ENCODE data around the gene DDT. TPM values are rescaled to one million over a fixed set of nuclear protein-coding genes. Genes with fewer than 3 reads are reported as not detected.
"Not testable (repeated sequence)": the region's sequence is repeated elsewhere in the genome, so short reads cannot be mapped to it uniquely, and the experiment has no call there.

The DDT gene
- polyA plus RNA-seq, 3 donors from 2014 or later: 78.8 to 168 (median 105) TPM

DNA sequence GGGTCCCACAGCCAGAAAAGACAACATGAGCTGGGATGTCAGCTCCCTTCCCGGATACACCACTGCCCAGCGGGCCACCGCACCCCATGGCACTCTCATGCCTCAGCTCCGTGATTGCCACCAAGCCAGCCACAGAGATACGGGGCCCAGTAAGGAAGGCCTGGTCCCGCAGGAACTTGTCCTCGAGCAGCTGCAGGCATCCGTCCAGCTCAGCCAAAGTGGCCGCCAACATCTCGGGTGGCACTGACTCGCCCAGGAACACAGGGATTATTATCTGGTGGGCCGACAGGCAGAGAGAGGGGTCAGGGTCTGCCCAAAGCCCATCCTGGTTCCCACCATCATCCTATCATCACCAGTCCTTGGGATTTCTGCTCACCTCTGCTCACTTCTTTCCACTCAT lies 3.1 kb upstream of the DDT start:
- not testable (repeated sequence) for H3K4me1 Mint-ChIP-seq

DNA sequence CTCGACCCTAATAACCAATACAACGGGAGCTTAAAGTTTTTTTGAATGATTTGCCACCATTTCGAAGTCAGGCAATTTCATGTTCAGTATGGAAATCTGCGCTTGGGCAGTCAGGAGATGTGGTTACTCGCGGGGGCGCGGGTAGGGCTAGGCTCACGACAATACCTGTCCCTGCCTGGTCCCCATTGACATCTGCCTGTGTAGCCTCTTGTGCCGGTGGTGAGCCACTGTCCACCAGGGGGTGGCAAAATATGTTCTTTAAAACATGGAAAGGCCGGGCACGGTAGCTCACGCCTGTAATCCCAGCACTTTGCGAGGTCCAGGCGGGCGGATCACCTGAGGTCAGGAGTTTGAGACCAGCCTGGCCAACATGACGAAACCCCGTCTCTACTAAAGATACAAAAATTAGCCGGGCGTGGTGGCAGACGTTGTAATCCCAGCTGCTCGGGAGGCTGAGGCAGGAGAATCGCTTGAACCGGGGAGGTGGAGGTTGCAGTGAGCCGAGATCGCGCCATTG lies 653 bp upstream of the DDT start:
- not testable (repeated sequence) for H3K27ac Mint-ChIP-seq; H3K4me3 Mint-ChIP-seq; H3K9me3 Mint-ChIP-seq; H3K27me3 Mint-ChIP-seq (ENCODE audit: low read depth in 3 of 3); DNase-seq
- peaks cover 0 to 16% (median 6%) of the 10 kb centered on the region in 3 donors for H3K36me3 Mint-ChIP-seq
- peaks cover 13 to 14% of the 10 kb centered on the region in 2 donors for H3K4me1 Mint-ChIP-seq

More for the DNA sequence above, 3.1 kb upstream of the DDT start:
- H3K27ac Mint-ChIP-seq; H3K36me3 Mint-ChIP-seq; H3K27me3 Mint-ChIP-seq (ENCODE audit: low read depth in 3 of 3); H3K4me3 Mint-ChIP-seq; H3K9me3 Mint-ChIP-seq; DNase-seq: not testable (repeated sequence)

DNA sequence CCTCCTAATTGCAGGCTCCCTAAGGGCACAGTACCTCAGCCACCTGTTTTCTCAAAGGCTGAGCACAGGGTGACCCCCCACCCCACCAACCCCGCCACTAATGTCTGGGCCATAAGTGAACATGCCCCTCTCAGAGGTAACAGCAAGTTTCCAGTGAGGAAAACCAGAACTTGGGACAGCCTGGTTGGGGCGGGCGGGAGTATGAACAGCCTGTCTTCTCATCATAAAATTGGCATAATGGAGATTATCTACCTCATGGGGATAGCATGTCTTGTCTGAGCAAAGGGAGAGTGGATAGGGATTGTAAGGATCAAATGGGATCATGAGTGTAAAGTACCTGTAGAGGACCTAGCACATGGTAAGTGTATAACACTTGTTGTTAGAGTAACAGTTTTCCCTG lies 2.3 kb downstream of the DDT start:
- not testable (repeated sequence) for DNase-seq; H3K27me3 Mint-ChIP-seq (ENCODE audit: low read depth in 3 of 3); H3K9me3 Mint-ChIP-seq
- Mint-ChIP-seq H3K4me3 (peak overlapping the region in 4 of 5 donors; percentile 21 to 44 (median 40)), H3K27ac (peak overlapping the region in 1 of 6 donors; percentile 71), H3K36me3 (peaks cover 0 to 16% (median 6%) of the 10 kb centered on the region in 3 donors), H3K4me1 (peaks cover 20 to 24% of the 10 kb centered on the region in 2 donors)

DNA sequence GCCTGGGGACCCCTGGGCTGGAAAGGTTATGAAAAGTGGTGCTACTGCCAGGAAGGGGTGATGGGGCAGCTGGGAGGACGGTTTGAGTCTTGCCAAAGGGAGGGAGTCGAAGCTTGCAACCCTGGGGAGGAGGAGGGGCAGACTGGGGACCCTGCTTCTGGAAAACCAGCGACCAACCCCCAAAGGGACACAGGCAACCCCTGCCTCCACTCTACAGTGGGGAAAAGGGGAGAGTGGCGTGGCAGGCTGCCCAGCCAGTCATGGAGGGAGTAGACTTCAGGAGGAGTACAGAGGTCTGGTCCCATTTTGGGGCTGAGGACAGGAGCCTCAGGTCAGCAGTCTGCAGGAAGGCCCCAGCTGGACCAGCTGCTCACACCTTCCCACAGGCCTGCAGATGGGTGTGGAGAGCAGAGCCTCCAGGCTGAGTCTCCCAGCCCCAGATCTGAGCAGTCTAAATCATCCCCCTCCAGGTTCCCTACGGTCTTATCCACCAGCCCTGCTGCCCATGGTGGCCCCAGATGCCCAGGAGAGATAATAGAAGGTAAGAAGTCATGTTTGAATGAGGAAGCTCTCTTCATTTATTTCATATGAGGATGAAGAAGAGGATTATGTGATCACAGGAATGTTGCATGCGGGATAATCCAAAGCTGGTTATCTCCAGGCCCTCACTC lies 3.3 kb downstream of the DDT start:
- Mint-ChIP-seq H3K4me3 (peak overlapping the region in 2 of 5 donors; percentile 29 to 58), H3K27ac (peak overlapping the region in 1 of 6 donors; percentile 35), H3K9me3 (no peaks in the 10 kb centered on the region), H3K4me1 (peaks cover 20 to 24% of the 10 kb centered on the region in 2 donors), H3K27me3 (ENCODE audit: low read depth in 3 of 3) (no peaks in the 10 kb centered on the region), H3K36me3 (peaks cover 0 to 16% (median 6%) of the 10 kb centered on the region in 3 donors)
- no peak for DNase-seq

DNA sequence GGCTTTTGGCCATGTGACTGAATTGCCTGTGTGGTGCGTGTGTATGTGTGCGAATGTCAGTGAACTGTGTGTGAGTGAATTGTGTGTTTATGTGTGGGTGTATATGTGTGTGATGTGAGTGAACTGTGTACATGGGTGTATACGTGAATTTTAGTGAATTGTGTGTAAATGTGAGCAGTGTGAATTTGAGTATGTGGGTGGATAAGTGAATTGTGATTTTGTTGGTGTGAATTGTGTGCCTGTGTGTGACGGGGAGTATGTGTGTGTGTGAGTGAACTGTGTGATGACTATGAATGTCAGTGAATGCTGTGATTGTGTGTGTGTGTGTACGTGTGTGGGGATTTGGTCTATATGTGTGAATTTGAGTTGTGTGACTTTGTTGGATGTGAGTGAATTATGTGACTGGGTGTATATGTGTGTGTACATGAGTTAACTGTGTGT lies 4.0 kb downstream of the DDT start:
- Mint-ChIP-seq H3K9me3 (no peaks in the 10 kb centered on the region), H3K4me1 (peaks cover 20 to 24% of the 10 kb centered on the region in 2 donors), H3K4me3 (peak overlapping the region in 2 of 5 donors; percentile 1), H3K27me3 (ENCODE audit: low read depth in 3 of 3) (no peaks in the 10 kb centered on the region), H3K27ac (peak overlapping the region in 2 of 6 donors; percentile 14 to 35), H3K36me3 (peaks cover 0 to 16% (median 6%) of the 10 kb centered on the region in 3 donors)
- no peak for DNase-seq

DNA sequence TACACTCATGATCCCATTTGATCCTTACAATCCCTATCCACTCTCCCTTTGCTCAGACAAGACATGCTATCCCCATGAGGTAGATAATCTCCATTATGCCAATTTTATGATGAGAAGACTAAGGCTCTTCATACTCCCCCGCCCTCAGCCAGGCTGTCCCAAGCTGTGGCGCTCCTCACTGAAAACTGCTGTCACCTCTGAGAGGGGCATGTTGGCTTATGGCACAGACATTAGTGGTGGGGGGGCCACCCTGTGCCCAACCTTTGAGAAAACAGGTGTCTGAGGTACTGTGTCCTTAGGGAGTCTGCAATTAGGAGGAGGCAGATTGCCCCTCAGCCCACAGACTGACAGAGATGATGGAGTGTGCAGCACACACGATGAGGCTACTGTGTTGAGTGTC lies 5.2 kb downstream of the DDT start:
- no peak for DNase-seq
- no peaks in the 10 kb centered on the region for H3K27me3 Mint-ChIP-seq (ENCODE audit: low read depth in 3 of 3)
- H3K4me1 Mint-ChIP-seq: peaks cover 20 to 24% of the 10 kb centered on the region in 2 donors
- peak overlapping the region in 3 of 5 donors; percentile 22 to 44 (median 43) for H3K4me3 Mint-ChIP-seq
- H3K36me3 Mint-ChIP-seq: peaks cover 0 to 16% (median 6%) of the 10 kb centered on the region in 3 donors
- no peaks in the 10 kb centered on the region for H3K9me3 Mint-ChIP-seq
- H3K27ac Mint-ChIP-seq: peak overlapping the region in 1 of 6 donors; percentile 48

DNA sequence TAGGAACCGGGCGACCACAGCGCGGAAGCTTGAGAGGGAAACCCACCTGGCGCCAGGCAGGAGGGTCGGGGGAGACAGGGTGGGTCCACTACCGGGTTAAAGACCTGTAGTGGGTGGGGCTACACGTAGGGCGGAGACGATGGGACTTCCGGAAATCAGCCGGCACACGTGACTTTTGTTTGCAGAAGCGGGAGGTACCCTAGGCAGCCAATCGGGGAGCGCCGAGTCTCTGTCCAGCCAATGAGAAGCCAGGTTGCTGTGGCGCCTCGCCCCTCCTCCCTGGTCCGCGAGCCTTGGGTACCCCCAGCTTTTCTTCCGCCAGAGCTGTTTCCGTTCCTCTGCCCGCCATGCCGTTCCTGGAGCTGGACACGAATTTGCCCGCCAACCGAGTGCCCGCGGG lies 7.7 kb downstream of the DDT start, which contains the start of gene DDTL:
Gene DDTL (plus strand): TSS at position 321 of the 400 bp plus-strand sequence. CDS start 27 bp downstream, at position 348.
- not testable (repeated sequence) for H3K27ac Mint-ChIP-seq; DNase-seq; H3K27me3 Mint-ChIP-seq (ENCODE audit: low read depth in 3 of 3); H3K4me3 Mint-ChIP-seq; H3K9me3 Mint-ChIP-seq
- Mint-ChIP-seq H3K36me3 (peaks cover 0 to 11% (median 6%) of the 10 kb centered on the region in 3 donors), H3K4me1 (peaks cover 16 to 24% of the 10 kb centered on the region in 2 donors)

DNA sequence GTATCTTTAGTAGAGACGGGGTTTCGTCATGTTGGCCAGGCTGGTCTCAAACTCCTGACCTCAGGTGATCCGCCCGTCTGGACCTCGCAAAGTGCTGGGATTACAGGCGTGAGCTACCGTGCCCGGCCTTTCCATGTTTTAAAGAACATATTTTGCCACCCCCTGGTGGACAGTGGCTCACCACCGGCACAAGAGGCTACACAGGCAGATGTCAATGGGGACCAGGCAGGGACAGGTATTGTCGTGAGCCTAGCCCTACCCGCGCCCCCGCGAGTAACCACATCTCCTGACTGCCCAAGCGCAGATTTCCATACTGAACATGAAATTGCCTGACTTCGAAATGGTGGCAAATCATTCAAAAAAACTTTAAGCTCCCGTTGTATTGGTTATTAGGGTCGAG lies 8.1 kb downstream of the DDT start:
- H3K4me3 Mint-ChIP-seq; H3K36me3 Mint-ChIP-seq; H3K27ac Mint-ChIP-seq; DNase-seq; H3K9me3 Mint-ChIP-seq; H3K27me3 Mint-ChIP-seq (ENCODE audit: low read depth in 3 of 3): not testable (repeated sequence)
- peaks cover 16 to 19% of the 10 kb centered on the region in 2 donors for H3K4me1 Mint-ChIP-seq

DNA sequence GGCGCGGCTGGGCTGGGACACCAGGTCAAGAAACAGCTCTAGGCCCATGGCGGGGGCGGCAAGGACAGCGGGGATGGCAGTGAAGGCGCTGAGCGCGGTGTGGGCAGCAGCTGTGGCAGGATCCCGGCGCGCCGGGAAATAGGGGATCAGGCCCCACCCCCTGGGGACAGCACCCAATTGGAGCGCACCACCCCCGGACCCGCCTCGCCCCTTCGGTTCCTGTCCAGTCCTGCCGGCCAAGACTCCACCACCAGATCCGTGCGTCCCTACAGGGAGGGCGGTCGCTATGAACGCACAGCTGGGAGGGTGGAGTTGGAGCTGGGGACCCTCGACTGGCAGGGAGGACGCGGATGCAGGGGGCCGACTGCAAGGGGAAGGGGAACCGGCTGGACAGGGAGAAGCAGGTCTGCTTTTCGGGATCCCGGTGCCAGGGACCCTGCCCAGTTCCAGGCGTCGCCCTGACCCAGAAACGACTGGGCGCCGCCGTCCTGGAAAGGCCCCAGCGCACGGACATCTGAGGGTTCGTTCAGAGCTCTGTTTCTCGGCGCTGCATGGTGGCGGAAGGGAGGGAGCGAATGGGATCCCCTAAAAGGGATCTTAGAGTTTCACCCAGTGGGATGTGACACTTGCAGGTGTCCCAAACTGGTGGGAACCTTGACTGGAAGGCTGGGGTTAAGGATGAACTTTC lies 13.0 kb downstream of the DDT start, which contains the start of gene GSTT2B:
Gene GSTT2B (minus strand): TSS at position 112 of the 688 bp plus-strand sequence. CDS start 64 bp downstream, at position 48.
- H3K36me3 Mint-ChIP-seq; H3K4me3 Mint-ChIP-seq; H3K27ac Mint-ChIP-seq; DNase-seq; H3K27me3 Mint-ChIP-seq (ENCODE audit: low read depth in 3 of 3); H3K9me3 Mint-ChIP-seq; H3K4me1 Mint-ChIP-seq: not testable (repeated sequence)

DNA sequence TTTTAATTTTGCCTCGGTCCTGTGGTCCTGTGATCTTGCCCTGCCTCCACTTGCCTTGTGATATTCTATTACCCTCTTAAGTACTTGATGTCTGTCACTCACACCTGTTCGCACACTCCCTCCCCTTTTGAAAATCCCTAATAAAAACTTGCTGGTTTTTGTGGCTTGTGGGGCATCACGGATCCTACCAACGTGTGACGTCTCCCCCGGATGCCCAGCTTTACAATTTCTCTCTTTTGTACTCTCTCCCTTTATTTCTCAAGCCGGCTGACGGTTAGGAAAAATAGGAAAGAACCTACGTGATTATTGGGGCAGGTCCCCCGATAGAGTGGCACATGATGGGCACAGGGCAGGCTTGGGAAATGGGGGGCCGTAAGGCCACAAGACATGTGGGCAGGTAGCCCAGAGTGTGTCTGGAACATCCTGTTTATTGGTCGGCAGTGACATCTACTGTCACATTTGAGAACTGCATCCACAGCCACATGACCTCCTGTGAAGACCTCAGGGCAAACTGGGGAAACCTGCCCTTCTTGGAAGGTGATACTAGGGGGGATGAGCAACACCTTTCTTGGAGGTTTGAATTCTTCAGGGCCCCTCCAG lies 17.8 kb downstream of the DDT start:
- H3K27ac Mint-ChIP-seq: peak overlapping the region in 1 of 6 donors; percentile 70
- H3K9me3 Mint-ChIP-seq; H3K4me1 Mint-ChIP-seq; H3K36me3 Mint-ChIP-seq; H3K4me3 Mint-ChIP-seq; H3K27me3 Mint-ChIP-seq (ENCODE audit: low read depth in 3 of 3): not testable (repeated sequence)
- DNase-seq: peak; percentile 63 to 73 (median 70)

DNA sequence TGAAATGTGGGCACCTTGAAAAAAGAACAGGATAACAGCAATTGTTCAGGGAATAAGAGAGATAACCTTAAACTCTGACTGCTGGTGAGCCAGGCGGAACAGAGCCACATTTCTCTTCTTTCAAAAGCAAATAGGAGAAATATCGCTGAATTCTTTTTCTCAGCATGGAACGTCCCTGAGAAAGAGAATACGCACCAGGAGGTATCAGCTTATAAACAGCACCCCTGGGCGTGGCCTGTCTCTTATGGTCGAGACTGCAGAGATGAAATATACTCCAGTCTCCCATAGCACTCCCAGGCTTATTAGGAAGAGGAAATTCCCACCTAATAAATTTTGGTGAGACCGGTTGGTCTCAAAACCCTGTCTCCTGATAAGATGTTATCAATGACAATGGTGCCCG lies 18.4 kb downstream of the DDT start:
- not testable (repeated sequence) for DNase-seq; H3K27ac Mint-ChIP-seq; H3K4me3 Mint-ChIP-seq; H3K36me3 Mint-ChIP-seq; H3K4me1 Mint-ChIP-seq; H3K9me3 Mint-ChIP-seq; H3K27me3 Mint-ChIP-seq (ENCODE audit: low read depth in 3 of 3)

DNA sequence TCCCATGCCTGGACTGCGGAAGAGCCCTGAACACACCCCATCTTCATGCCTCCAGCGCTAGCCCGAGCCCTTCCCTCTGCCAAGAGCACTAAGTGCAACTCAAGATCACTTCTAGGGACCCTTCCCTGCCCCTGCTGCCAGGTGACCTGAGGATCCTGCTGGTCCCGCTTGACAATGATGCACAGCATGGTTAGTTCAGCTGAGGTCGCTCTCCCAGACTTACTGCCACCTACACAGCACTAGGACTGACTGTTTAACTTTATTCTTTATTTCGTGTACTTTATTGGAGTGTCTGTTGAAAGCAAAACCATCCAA lies 19.3 kb downstream of the DDT start:
- not testable (repeated sequence) for H3K4me3 Mint-ChIP-seq; DNase-seq; H3K27ac Mint-ChIP-seq; H3K4me1 Mint-ChIP-seq; H3K27me3 Mint-ChIP-seq (ENCODE audit: low read depth in 3 of 3); H3K9me3 Mint-ChIP-seq; H3K36me3 Mint-ChIP-seq

DNA sequence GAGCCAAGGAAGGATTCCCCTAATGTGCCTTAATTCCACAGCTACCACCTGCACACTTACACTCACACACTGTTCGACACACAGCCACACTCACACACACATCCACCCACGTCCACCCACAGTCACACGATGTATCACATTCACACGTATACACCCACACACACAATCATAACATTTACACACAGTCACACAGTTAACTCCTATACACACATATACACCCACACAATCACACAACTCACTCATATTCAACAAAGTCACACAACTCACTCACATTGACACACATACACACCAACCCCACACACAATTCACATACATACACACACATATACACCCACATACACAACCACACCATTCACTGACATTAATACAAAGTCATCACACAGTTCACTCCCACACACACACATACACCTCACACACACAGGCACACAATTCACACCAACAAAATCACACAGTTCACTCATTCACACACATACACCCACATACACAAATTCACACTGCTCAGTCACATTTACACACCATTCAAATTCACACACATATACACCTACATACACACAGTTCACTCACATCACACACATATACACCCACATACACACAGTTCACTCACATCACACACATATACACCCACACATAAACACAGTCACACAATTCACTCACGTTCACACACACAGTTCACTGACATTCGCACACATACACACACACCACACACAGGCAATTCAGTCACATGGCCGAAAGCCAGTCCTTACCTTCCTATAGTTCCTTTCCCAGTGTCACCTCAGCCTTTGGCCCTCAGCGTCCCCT lies 19.8 kb downstream of the DDT start:
- H3K27me3 Mint-ChIP-seq (ENCODE audit: low read depth in 3 of 3); H3K4me3 Mint-ChIP-seq; H3K36me3 Mint-ChIP-seq; DNase-seq; H3K4me1 Mint-ChIP-seq; H3K9me3 Mint-ChIP-seq: not testable (repeated sequence)
- H3K27ac Mint-ChIP-seq: peak overlapping the region in 1 of 6 donors; percentile 17

Measured in immature natural killer cell (primary cell).